Ishikawa (cell line): ENCODE measurements around the gene CSNK1G3.

Source experiments
- CEBPB ChIP-seq: IDR thresholded peaks from 2 replicates; pipeline ENCODE4 v1.6.1; 2012
- CREB1 ChIP-seq: IDR thresholded peaks from 2 replicates; pipeline ENCODE4 v1.6.1; 2012; ENCODE audit warnings: low read depth
- EGR1 ChIP-seq: IDR thresholded peaks from 2 replicates; pipeline ENCODE4 v1.6.1; 2012
- EP300 ChIP-seq: IDR thresholded peaks from 2 replicates; pipeline ENCODE4 v1.6.1; 2012; ENCODE audit warnings: borderline replicate concordance
- MAX ChIP-seq: IDR thresholded peaks from 2 replicates; pipeline ENCODE4 v1.6.1; 2012
- USF1 ChIP-seq: IDR thresholded peaks from 2 replicates; pipeline ENCODE4 v1.6.1; 2012
- YY1 ChIP-seq: IDR thresholded peaks from 2 replicates; pipeline ENCODE4 v1.6.1; 2012; ENCODE audit warnings: low read depth

GRCh38 chr5:123611406-123611709 lies 99.4 kb downstream of the CSNK1G3 start:
- no peak for TF ChIP-seq MAX
- TF ChIP-seq YY1, result no peak
- no peak for TF ChIP-seq CREB1
- TF ChIP-seq CEBPB, result no peak
- TF ChIP-seq EP300, result no peak
- TF ChIP-seq EGR1, result no peak
- TF ChIP-seq USF1, result no peak
